SK-MEL-5 (cell line): ENCODE data around the gene OR10H1. TPM values are rescaled to one million over a fixed set of nuclear protein-coding genes. Genes with fewer than 3 reads are reported as not detected.
"Not testable (repeated sequence)": the region's sequence is repeated elsewhere in the genome, so short reads cannot be mapped to it uniquely, and the experiment has no call there.

Experiments
- DNase-seq: peaks from one replicate; pipeline ENCODE4 v3.0.0-alpha.2; 2016; ENCODE audit warnings: low read depth, low spot score
- in situ Hi-C: cut with HindIII; loops from 2 replicates; pipeline ENCODE4 v1.10.0; 2016; ENCODE audit warnings: low sequenced_read_pairs, high pct_unique_total_duplicates, low pct_unique_long_range_greater_than_20kb
- total RNA-seq: library from RNA; depleted of rRNA; stranded (reverse); fragments of >200 nt; shearing (Covaris generic); gene quantifications from 2 replicates; pipeline ENCODE4 v1.2.3, GENCODE V29; 2014

Gene OR10H1
- total RNA-seq, 1 experiment from 2014 or later = not detected

GRCh38 chr19:15834232-15834631 is 18.8 kb upstream of the OR10H1 start:
- not testable (repeated sequence) for DNase-seq

GRCh38 chr19:15831626-15832025 is 16.2 kb upstream of the OR10H1 start:
- in situ Hi-C loops = no loop called here
- no peak for DNase-seq

More at GRCh38 chr19:15834232-15834631, 18.8 kb upstream of the OR10H1 start:
- in situ Hi-C loops = not testable (repeated sequence)

- in situ Hi-C loops = no loop called here
- DNase-seq = no peak
These were observed 14.3 kb upstream of the OR10H1 start for GRCh38 chr19:15829786-15830185.

- DNase-seq = no peak
- in situ Hi-C loops = no loop called here
These were observed 13.8 kb upstream of the OR10H1 start for GRCh38 chr19:15829306-15829698.

- DNase-seq, in situ Hi-C loops: not testable (repeated sequence)
These were observed 13.3 kb upstream of the OR10H1 start for GRCh38 chr19:15828611-15829305.

- no peak for DNase-seq
- in situ Hi-C loops = no loop called here
These were observed 12.7 kb upstream of the OR10H1 start for GRCh38 chr19:15828121-15828610.

GRCh38 chr19:15825753-15826152 is 10.3 kb upstream of the OR10H1 start:
- DNase-seq = no peak
- in situ Hi-C loops = no loop called here

GRCh38 chr19:15820646-15821045 is 5.2 kb upstream of the OR10H1 start:
- in situ Hi-C loops = no loop called here

GRCh38 chr19:15813916-15814315 is 1.5 kb downstream of the OR10H1 start:
- DNase-seq = no peak
- in situ Hi-C loops = no loop called here

More at GRCh38 chr19:15820646-15821045, 5.2 kb upstream of the OR10H1 start:
- DNase-seq = no peak

- in situ Hi-C loops = no loop called here
- no peak for DNase-seq
These were observed 3.3 kb downstream of the OR10H1 start for GRCh38 chr19:15812060-15812722.

GRCh38 chr19:15811476-15811875 is 4.0 kb downstream of the OR10H1 start:
- in situ Hi-C loops = no loop called here
- no peak for DNase-seq

- in situ Hi-C loops = no loop called here
- DNase-seq = peak; percentile 10
These were observed 5.1 kb downstream of the OR10H1 start for GRCh38 chr19:15810335-15810734.

- in situ Hi-C loops = not testable (repeated sequence)
These were observed 21.2 kb downstream of the OR10H1 start for GRCh38 chr19:15794279-15794678.

GRCh38 chr19:15790096-15790495 is 25.4 kb downstream of the OR10H1 start:
- in situ Hi-C loops = no loop called here
- DNase-seq = no peak

More at GRCh38 chr19:15794279-15794678, 21.2 kb downstream of the OR10H1 start:
- DNase-seq = not testable (repeated sequence)

- DNase-seq = no peak
- in situ Hi-C loops = no loop called here
These were observed 26.7 kb downstream of the OR10H1 start for GRCh38 chr19:15788594-15789270.

- no peak for DNase-seq
- in situ Hi-C loops = no loop called here
These were observed 27.8 kb downstream of the OR10H1 start, which contains the start of gene OR10H5 for GRCh38 chr19:15787611-15788155. OR10H5 (plus strand) TSS chr19:15787661; CDS start chr19:15794049, 6,388 bp downstream.

GRCh38 chr19:15782896-15783295 is 32.6 kb downstream of the OR10H1 start:
- in situ Hi-C loops = not testable (repeated sequence)

GRCh38 chr19:15782211-15782610 is 33.3 kb downstream of the OR10H1 start:
- DNase-seq = no peak
- in situ Hi-C loops = no loop called here

More at GRCh38 chr19:15782896-15783295, 32.6 kb downstream of the OR10H1 start:
- DNase-seq = not testable (repeated sequence)
